Measurements from ENCODE around the gene POU2F1.

Gene POU2F1

DNA sequence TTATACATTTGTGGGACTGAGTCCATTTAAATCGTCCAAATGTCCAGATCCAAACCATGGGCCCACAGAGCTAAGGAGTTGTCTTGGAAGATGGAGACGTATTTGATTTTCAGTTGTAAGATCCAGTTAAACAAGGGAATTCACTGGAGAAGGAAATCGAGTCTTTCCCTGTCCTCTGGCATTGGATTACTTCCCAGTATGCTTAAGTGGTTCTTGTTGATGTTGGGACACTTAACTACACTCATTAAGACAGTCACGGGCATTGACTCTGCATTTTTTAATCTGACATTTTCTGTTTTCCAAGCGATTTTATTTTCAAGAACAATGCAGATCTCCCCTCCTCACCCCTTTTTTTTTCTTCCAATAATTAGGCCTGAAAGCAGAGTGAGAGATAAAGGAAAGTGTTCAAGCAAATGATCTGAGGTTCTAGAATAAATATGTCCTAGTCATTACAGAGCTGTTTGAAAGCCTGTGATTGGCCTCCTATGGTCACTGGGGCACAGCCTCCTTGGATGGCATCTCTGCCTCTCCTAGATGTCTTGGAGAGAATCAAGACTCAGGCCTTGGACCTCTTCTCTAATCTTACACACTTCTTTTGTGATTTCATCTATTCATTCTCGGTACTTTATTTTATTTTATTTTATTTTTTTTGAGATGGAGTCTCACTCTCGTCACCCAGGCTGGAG is 248.7 kb downstream of the POU2F1 start:
- no peak for DNase-seq

DNA sequence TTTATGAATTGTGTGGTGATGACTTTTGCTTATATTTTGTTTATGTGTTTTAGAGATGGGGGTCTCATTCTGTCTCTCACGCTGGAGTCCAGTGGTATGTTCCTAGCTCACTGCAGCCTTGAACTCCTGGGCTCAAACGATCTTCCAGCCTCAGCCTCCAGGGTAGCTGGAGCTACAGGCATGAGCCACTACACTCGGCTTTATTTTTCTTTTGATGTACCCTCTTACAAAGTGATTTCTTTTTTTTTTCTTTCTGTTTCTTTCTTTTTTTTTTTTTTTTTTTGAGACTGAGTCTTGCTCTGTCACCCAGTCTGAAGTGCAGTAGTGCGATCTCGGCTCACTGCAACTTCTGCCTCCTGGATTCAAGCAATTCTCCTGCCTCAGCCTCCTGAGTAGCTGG is 250.9 kb downstream of the POU2F1 start:
- no peak for DNase-seq

DNA sequence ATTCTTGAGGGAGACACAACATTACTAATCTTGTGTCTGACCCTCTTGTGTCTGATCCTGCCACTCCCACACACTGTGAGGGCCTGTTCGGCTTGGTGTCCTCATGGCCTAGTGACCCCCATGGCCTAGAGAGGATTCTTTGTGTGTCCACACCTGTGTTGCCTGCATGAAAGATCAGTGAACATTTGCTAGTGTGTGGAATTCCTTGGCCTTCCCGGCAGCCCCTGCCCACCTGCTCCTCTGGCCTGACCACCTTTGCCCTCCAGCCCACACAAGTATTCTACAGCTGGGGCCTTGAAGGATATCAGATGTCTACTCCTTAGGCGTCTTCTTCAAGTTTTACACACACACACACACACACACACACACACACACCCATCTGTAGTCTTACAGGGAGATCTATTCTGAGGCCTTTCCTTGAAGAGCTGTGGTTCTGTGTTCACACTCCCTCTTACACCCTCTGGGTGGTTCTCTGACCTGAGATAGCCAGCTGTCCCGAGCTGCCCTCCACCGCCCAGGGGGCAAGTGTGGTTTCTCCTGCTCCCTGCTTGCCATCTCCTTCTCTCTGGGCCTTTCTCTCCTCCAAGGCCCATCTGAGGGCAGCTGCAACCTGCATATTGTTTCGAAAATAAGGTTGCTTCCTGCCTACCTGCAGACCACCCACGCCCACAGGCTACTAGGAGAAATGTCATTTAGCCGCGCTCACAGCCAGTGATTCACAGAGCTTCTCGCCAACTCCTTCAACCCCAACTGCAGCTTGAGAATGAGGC is 252.3 kb downstream of the POU2F1 start:
- DNase-seq: no peak

DNA sequence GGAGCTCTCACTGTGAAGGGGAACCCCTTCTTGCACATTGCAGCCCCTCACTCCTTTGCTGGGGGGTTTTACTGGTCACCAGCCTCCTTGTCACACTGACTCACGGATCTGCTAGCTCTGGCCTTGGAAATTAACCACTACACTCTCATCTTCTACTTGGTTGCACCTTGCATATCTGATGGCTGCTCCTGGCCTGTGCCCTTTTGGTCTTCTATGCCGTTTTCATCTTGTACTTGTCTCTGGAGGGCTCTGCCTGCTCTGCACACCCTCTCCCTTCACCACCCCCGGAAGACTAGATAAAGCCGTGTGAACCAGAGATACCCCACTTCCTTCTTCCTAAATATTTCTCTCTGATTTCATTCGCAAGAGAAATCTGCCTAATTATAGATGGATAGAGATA is 253.1 kb downstream of the POU2F1 start:
- DNase-seq: no peak

DNA sequence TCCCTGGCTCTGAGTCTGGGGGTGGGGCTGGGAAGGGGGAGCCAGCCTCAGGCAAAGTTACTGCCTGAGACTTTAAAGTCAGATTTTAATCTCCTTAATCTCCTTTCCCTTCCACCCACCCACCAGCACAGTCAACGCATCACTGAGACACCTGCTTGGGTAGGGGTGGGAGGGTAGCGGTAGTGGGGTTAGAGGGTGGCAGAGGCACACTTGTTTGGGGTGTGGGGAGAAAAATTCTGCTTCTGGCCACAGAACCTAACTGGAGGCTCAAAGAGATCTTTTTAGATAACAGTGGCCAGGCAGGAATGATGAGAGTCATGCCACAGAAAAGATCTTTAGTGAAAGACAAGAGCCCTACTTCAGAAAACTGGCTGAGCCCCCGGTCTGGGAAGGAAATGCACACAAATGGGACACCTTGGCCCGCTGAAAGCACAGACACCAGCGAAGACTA is 253.5 kb downstream of the POU2F1 start:
- no peak for DNase-seq

DNA sequence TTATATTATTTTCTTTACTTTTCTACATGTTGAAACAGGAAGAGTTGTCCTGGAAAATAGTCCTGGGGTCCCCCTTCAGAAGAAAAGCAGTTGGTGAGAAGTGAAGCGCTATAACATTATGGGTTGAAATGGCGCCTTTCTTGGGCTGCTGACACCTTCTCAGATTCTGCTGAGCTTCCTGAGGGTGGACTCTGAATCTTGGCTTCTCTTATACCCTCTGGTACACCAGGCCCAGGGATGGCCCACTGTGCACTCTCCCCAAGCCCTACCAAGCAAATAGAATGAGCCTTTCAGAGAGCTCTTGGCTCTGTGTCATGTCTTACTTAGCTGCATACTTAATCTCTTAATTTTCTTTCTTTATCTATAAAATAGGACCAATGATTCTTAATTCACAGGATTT is 255.4 kb downstream of the POU2F1 start:
- DNase-seq: no peak

Measured in suppressor macrophage (primary cell).